Measurements from ENCODE around the gene ACOT4. TPM values are rescaled to one million over a fixed set of nuclear protein-coding genes. Genes with fewer than 3 reads are reported as not detected.
A peak's percentile ranks its signal among the peaks of the same experiment; 100 is the strongest.

ACOT4 gene
- total RNA-seq, 4 donors from 2014 or later: 4.3 to 4.8 (median 4.7) TPM; not detected in 1

GRCh38 chr14:73644531-73645247 is 53.0 kb downstream of the ACOT4 start, which contains the start of gene DNAL1:
Gene DNAL1, plus strand, starts transcription at chr14:73644986. Its CDS starts 54 bp downstream, at chr14:73645040.
- TF ChIP-seq POLR2A (IDR thresholded peaks at IDR 0.05): peak in 1 of 2 donors; percentile 39
- peak in 2 of 6 experiments; percentile 3 to 20 for TF ChIP-seq CTCF (IDR thresholded peaks at IDR 0.05)
- Histone ChIP-seq H3K27ac (peak within 1 kb of the TSS; percentile 66 to 79 (median 74)), H3K27me3 (no peaks in the 10 kb centered on the region), H3K36me3 (no peaks in the 10 kb centered on the region), H3K9me3 (no peaks in the 10 kb centered on the region), H3K4me3 (peak within 1 kb of the TSS; percentile 50 to 77 (median 66)), H3K4me1 (peaks cover 0 to 9% (median 0%) of the 10 kb centered on the region in 4 donors)
- DNase-seq: peak; percentile 86 to 96 (median 93)

- Histone ChIP-seq H3K36me3 (no peaks in the 10 kb centered on the region), H3K27ac (peak overlapping the region; percentile 66 to 79 (median 74)), H3K9me3 (no peaks in the 10 kb centered on the region), H3K27me3 (no peaks in the 10 kb centered on the region), H3K4me1 (peaks cover 0 to 9% (median 0%) of the 10 kb centered on the region in 4 donors), H3K4me3 (peak overlapping the region; percentile 50 to 77 (median 66))
- TF ChIP-seq POLR2A (IDR thresholded peaks at IDR 0.05) (no peak), CTCF (IDR thresholded peaks at IDR 0.05) (no peak)
- no peak for DNase-seq
These were observed 53.6 kb downstream of the ACOT4 start for GRCh38 chr14:73645248-73645610.

Other genes with a start within 250 kb of the ACOT4 start
- gene NUMB, start 133.3 kb upstream of the ACOT4 start, total RNA-seq: 100 to 1,000 TPM; 105 to 125 (median 117) TPM
- gene RIOX1, start 100.9 kb upstream of the ACOT4 start, total RNA-seq: 10 to 100 TPM; 11.4 to 14.7 (median 12.5) TPM
- gene ACOT1, start 54.7 kb upstream of the ACOT4 start, total RNA-seq: 10 to 100 TPM in 3 of 4 donors, 1 to 10 TPM in 1; 4.1 to 14.1 (median 11.4) TPM
- 1 to 10 TPM in 2 of 4 donors, under 1 TPM in 1, not detected in 1; 0.88 to 2.2 (median 1.5) TPM for gene HEATR4, start 32.9 kb upstream of the ACOT4 start, total RNA-seq
- gene ACOT2, start 22.7 kb upstream of the ACOT4 start, total RNA-seq: 10 to 100 TPM; 26.2 to 76.9 (median 37.8) TPM
- gene ACOT6, start 20.6 kb downstream of the ACOT4 start, total RNA-seq: not detected
- 1 to 10 TPM; 1.7 to 7.6 (median 4.6) TPM for gene DNAL1, start 53.1 kb downstream of the ACOT4 start, total RNA-seq
- 10 to 100 TPM in 1 of 4 donors, 1 to 10 TPM in 3; 4.4 to 11.6 (median 7.0) TPM for gene PNMA1, start 122.5 kb downstream of the ACOT4 start, total RNA-seq